ENCODE measurements around the gene MRPL24. TPM values are rescaled to one million over a fixed set of nuclear protein-coding genes. Genes with fewer than 3 reads are reported as not detected.

MRPL24 gene
- total and polyA plus RNA-seq, 2 of the 13 experiments (the other 11 are each of a cell fraction or from before 2014, with no cell fraction given) = 38.1 to 42.9 TPM

- TF ChIP-seq, protein P1, sequence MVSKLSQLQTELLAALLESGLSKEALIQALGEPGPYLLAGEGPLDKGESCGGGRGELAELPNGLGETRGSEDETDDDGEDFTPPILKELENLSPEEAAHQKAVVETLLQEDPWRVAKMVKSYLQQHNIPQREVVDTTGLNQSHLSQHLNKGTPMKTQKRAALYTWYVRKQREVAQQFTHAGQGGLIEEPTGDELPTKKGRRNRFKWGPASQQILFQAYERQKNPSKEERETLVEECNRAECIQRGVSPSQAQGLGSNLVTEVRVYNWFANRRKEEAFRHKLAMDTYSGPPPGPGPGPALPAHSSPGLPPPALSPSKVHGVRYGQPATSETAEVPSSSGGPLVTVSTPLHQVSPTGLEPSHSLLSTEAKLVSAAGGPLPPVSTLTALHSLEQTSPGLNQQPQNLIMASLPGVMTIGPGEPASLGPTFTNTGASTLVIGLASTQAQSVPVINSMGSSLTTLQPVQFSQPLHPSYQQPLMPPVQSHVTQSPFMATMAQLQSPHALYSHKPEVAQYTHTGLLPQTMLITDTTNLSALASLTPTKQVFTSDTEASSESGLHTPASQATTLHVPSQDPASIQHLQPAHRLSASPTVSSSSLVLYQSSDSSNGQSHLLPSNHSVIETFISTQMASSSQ (IDR thresholded peaks at IDR 0.05; ENCODE audit: low read depth) = no peak
- TF ChIP-seq, protein P1 (CRISPR knock-in tag; IDR thresholded peaks at IDR 0.05; ENCODE audit: borderline replicate concordance) = no peak
- TF ChIP-seq CREB1 (IDR thresholded peaks at IDR 0.05) (peak; percentile 96), CREB1 (CRISPR knock-in tag; IDR thresholded peaks at IDR 0.05) (peak; percentile 96), ZNF136 (CRISPR knock-in tag; IDR thresholded peaks at IDR 0.05; ENCODE audit: low read depth) (no peak), ZNF720 (CRISPR knock-in tag; IDR thresholded peaks at IDR 0.05) (no peak), RFX1 (IDR thresholded peaks at IDR 0.05) (no peak), ZFP37 (CRISPR knock-in tag; IDR thresholded peaks at IDR 0.05; ENCODE audit: borderline replicate concordance) (no peak), ZNF7 (CRISPR knock-in tag; IDR thresholded peaks at IDR 0.05) (no peak), IKZF1 (IDR thresholded peaks at IDR 0.05) (no peak), ZNF263 (CRISPR knock-in tag; IDR thresholded peaks at IDR 0.05) (no peak), ZNF788 (CRISPR knock-in tag; IDR thresholded peaks at IDR 0.05; ENCODE audit: borderline replicate concordance) (peak; percentile 45; the same call in 1 of the 2 replicates), ZNF513 (CRISPR knock-in tag; conservative IDR thresholded peaks at IDR 0.05) (no peak), SMAD1 (CRISPR knock-in tag; IDR thresholded peaks at IDR 0.05; ENCODE audit: borderline replicate concordance, low read depth) (no peak)
- TF ChIP-seq, protein P2, sequence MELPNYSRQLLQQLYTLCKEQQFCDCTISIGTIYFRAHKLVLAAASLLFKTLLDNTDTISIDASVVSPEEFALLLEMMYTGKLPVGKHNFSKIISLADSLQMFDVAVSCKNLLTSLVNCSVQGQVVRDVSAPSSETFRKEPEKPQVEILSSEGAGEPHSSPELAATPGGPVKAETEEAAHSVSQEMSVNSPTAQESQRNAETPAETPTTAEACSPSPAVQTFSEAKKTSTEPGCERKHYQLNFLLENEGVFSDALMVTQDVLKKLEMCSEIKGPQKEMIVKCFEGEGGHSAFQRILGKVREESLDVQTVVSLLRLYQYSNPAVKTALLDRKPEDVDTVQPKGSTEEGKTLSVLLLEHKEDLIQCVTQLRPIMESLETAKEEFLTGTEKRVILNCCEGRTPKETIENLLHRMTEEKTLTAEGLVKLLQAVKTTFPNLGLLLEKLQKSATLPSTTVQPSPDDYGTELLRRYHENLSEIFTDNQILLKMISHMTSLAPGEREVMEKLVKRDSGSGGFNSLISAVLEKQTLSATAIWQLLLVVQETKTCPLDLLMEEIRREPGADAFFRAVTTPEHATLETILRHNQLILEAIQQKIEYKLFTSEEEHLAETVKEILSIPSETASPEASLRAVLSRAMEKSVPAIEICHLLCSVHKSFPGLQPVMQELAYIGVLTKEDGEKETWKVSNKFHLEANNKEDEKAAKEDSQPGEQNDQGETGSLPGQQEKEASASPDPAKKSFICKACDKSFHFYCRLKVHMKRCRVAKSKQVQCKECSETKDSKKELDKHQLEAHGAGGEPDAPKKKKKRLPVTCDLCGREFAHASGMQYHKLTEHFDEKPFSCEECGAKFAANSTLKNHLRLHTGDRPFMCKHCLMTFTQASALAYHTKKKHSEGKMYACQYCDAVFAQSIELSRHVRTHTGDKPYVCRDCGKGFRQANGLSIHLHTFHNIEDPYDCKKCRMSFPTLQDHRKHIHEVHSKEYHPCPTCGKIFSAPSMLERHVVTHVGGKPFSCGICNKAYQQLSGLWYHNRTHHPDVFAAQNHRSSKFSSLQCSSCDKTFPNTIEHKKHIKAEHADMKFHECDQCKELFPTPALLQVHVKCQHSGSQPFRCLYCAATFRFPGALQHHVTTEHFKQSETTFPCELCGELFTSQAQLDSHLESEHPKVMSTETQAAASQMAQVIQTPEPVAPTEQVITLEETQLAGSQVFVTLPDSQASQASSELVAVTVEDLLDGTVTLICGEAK (IDR thresholded peaks at IDR 0.05) = no peak
- TF ChIP-seq, protein P2 (CRISPR knock-in tag; IDR thresholded peaks at IDR 0.05) = 0 out of 2 replicates have a peak, but pooled peaks have one; percentile 11
Measured at GRCh38 chr1:156728599-156729462, 12.1 kb downstream of the MRPL24 start, which contains the start of gene ISG20L2 (continued).

Measured in HepG2 (cell line).